Epithelial cell of esophagus (primary cell): ENCODE measurements around the gene SLC5A5.
A peak's percentile ranks its signal among the peaks of the same experiment; 100 is the strongest.

Source experiments
- DNase-seq: peaks from one replicate; pipeline ENCODE4 v3.0.0; 2010; ENCODE audit warnings: low read depth
- H3K4me3 ChIP-seq: 2 replicates; pipeline ENCODE4 v1.5.1; 2011; ENCODE audit warnings: mild to moderate bottlenecking, low read length, control low read depth
- TF ChIP-seq, protein P1 (sequence below): IDR thresholded peaks from 2 replicates; pipeline ENCODE4 v1.5.1; 2011; ENCODE audit warnings: low read depth, mild to moderate bottlenecking, low read length, control low read depth, inconsistent platforms; ENCODE audit not compliant: insufficient read depth; ENCODE audit errors: missing control alignments

SLC5A5 gene

DNA sequence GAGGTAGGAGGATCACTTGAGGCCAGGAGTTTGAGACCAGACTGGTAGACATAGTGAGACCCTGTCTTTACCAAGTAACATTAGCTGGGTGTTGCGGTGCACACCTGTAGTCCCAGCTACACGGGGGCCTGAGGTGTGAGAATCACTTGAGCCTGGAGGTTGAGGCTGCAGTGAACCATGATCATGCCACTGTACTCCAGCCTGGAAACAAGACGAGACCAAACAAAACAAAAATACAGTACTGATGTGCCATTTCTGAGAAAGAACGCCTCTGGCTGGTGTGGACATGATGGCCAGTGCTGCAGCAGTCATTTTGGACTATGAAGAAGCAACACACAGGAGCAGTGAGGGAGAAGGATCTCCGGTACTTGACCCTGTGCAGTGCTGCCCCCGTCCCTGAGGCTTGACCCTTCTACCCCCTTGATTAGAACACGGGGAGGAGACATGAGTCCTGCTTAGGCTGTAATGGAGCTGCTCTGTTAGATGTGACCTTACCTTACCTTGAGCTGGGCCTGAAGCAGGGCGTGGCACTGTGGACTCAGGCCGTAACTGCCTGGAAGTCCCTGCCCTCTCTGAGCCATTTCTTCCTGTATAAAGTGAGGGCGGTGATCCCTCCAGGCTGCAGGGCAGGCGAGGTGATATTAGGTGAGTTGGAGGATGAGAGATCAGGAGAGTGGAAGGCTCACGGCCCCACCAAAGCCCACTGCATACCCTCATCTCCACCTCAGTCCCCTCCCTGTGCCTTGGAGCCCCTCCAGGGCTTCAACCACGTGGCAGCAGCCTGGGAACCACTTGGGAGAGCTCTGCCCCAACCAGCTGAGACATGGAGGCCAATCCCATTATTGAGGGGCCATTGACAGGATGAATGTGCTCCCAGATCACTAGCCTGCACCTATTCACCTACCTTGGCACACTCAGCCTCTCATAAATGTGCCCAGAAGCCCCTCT lies 6.1 kb upstream of the SLC5A5 start:
- DNase-seq: peak; percentile 51
- TF ChIP-seq, protein P1, sequence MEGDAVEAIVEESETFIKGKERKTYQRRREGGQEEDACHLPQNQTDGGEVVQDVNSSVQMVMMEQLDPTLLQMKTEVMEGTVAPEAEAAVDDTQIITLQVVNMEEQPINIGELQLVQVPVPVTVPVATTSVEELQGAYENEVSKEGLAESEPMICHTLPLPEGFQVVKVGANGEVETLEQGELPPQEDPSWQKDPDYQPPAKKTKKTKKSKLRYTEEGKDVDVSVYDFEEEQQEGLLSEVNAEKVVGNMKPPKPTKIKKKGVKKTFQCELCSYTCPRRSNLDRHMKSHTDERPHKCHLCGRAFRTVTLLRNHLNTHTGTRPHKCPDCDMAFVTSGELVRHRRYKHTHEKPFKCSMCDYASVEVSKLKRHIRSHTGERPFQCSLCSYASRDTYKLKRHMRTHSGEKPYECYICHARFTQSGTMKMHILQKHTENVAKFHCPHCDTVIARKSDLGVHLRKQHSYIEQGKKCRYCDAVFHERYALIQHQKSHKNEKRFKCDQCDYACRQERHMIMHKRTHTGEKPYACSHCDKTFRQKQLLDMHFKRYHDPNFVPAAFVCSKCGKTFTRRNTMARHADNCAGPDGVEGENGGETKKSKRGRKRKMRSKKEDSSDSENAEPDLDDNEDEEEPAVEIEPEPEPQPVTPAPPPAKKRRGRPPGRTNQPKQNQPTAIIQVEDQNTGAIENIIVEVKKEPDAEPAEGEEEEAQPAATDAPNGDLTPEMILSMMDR: no peak
- no peak overlapping the region for H3K4me3 ChIP-seq

GRCh38 chr19:17866312-17866963 lies 5.3 kb upstream of the SLC5A5 start:
- H3K4me3 ChIP-seq: no peak overlapping the region
- DNase-seq: no peak
- TF ChIP-seq, protein P1: no peak

DNA sequence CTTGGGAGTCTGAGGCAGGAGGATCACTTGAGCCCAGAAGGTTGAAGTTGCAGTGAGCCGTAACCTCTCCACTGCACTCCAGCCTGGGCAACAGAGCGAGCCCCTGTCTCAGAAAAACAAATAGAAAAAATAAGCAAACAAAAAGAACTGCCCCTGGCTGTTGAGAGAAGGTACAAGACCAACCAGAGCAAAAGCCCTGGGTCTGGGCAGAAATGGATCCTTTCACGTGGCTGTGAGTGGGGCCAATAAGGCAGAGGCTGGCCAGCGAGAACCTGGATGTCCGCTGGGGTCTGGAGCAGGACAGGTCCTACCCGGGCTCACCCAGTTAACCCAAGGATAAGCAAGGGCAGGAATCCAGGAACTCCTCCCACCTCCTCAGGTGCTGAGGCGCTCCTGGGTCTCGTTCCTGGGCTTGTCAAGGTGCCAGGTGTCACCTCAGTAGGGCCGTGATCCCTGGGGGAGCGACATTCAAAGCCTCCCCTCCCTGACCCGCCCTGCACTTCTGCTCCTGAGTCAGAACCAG lies 4.7 kb upstream of the SLC5A5 start:
- DNase-seq: no peak
- TF ChIP-seq, protein P1: no peak
- H3K4me3 ChIP-seq: no peak overlapping the region

DNA sequence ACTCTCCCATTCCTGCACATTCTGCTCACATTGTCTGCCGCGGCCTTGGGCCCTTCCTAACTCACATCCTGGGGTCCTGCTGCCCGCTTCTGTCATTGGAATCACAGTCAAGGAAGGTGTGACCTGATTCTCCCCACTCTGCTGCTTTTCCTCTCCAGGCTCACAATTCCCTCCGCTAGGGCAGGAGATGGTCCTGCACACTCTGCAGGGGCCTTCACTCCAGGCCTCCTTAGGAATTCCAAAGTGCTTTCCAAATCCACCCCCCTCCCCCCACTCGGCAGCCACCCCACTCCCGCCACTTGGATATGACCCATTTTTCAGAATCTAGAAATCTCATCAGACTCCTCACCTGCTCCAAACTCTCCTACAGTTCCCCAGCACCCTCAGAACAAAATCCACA lies 3.1 kb upstream of the SLC5A5 start:
- no peak for DNase-seq
- H3K4me3 ChIP-seq: no peak overlapping the region
- TF ChIP-seq, protein P1: no peak

- no peak overlapping the region for H3K4me3 ChIP-seq
- TF ChIP-seq, protein P1: no peak
- DNase-seq: no peak
Measured at GRCh38 chr19:17869114-17869608, 2.6 kb upstream of the SLC5A5 start.

DNA sequence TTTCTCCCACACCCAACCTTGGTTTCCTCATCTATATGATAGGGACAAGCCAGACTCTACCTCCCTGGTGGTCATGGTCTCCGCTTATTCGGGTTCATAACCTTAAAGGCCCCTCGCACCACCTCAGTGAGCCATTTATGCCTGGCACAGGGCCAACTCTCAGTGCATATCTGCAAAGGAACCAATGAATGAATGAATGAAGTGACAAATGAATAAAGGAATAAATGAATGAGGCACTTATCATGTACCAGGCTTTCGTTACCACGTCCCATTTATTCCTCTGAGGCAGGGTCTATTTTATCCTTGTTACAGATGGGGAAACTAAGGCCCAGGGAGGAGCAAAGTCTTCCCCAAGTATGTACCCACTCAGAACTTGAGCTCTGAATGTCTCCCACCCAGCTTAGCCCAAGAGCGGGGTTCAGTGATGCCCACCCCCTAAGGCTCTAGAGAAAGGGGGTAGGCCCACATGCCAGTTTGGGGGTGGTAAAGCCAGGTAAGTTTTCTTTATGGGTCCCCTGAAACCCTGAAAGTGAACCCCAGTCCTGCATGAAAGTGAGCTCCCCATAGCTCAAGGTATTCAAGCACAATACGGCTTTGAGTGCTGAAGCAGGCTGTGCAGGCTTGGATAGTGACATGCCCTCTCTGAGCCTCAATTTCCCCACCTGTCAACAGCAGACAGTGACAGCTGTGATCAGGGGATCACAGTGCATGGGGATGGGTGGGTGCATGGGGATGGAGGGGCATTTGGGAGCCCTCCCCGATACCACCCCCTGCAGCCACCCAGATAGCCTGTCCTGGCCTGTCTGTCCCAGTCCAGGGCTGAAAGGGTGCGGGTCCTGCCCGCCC lies 490 bp upstream of the SLC5A5 start:
- H3K4me3 ChIP-seq: no peak overlapping the region
- DNase-seq: no peak
- TF ChIP-seq, protein P1: no peak
